LNCAP (cell line): ENCODE results near the gene ABO.

Experiments
- TF ChIP-seq, protein P1 (sequence below): fragments of 450-650 bp; IDR thresholded peaks from 2 replicates; pipeline ENCODE4 v1.5.1; 2017; ENCODE audit warnings: mild to moderate bottlenecking

The ABO gene

GRCh38 chr9:133280392-133280791 lies 5.4 kb upstream of the ABO start:
- TF ChIP-seq, protein P1, sequence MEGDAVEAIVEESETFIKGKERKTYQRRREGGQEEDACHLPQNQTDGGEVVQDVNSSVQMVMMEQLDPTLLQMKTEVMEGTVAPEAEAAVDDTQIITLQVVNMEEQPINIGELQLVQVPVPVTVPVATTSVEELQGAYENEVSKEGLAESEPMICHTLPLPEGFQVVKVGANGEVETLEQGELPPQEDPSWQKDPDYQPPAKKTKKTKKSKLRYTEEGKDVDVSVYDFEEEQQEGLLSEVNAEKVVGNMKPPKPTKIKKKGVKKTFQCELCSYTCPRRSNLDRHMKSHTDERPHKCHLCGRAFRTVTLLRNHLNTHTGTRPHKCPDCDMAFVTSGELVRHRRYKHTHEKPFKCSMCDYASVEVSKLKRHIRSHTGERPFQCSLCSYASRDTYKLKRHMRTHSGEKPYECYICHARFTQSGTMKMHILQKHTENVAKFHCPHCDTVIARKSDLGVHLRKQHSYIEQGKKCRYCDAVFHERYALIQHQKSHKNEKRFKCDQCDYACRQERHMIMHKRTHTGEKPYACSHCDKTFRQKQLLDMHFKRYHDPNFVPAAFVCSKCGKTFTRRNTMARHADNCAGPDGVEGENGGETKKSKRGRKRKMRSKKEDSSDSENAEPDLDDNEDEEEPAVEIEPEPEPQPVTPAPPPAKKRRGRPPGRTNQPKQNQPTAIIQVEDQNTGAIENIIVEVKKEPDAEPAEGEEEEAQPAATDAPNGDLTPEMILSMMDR = no peak

- TF ChIP-seq, protein P1 = no peak
Measured at GRCh38 chr9:133278161-133279114, 3.4 kb upstream of the ABO start.

GRCh38 chr9:133277467-133277866 lies 2.5 kb upstream of the ABO start:
- TF ChIP-seq, protein P1 = no peak

DNA sequence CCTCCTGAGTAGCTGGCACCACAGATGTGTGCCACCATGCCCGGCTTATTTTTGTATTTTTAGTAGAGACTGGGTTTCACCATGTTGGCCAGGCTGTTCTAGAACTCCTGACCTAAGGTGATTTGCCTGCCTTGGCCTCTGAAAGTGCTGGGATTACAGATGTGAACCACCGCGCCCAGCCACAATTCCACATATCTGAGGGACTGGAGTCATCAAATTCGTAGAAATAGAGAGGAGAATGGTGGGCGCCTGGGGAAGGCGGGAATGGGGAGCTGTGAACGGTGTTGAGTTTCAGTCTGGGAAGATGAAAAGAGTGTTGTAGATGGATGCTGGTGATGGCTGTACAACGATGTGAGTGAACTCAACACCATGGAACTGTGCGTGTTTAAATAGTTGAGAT lies 1.9 kb upstream of the ABO start:
- TF ChIP-seq, protein P1 = no peak

GRCh38 chr9:133276001-133276884 lies 1.2 kb upstream of the ABO start:
- TF ChIP-seq, protein P1 = no peak

DNA sequence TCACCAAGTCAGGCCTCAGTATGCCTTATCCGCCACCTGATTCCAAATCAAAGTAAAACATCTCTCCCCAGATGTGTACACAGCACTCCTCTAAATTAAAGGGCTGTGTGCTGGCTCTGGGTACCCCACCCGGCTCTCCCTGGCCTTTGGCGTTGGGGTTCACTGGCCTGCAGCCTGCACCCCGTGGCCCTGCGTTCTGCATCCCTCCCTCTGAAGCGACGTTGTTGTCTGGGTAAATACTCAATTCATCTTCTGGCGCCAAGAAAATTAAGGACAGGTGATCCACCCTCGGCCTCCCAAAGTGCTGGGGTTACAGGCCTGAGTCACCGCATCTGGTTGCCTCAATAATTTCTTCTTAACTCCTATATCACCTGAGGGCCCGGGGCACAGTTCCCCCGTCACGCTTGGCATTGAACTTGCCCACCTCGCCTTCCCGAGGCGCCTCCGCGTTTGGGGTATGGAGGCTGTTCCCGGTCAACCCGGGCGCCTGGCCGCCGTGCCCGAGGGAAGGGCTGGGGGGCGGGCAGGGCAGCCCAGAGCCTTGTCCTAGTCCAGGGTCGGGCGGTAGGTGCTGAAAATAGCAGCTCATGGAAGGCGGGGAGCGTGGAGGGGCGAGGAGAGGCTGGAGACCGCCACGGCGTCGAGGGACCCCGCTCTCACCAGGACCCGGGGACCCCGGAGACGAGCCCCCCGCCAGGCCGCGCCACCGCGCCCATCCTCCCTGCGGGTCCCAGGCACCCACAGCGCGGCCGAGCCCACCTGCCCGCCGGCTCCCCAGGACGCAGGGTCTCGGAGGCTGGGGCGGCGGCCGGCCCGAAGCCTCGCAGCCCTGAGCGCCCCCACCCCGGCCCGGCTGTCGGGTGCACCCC lies 531 bp downstream of the ABO start:
- TF ChIP-seq, protein P1 = no peak

DNA sequence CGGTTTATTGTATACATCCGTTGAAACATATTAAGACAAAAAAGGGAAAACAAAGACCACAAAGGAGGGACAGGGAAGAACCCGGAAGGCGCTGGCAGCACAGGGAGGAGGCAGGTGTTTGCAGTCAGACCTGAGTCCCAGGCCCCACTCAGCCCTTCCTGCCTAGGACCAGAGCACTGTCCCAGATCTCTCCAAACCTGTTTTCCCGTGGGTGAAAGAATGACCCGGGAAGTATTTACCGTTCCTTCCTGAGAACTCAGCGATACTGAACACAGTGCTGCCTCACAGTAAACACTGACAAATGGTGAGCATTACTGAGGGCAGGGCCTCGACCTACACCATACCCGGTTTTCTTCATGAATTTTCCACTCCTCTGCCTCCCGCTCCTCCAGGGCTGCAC lies 1.2 kb downstream of the ABO start:
- TF ChIP-seq, protein P1 = no peak
